GM12872 (cell line): ENCODE data around the gene KMT2B.

Experiments used
- TF ChIP-seq, protein P1 (sequence below): IDR thresholded peaks from 3 replicates; pipeline ENCODE4 v1.5.1; 2011; ENCODE audit warnings: low read depth, mild to moderate bottlenecking, low read length, moderate library complexity; ENCODE audit not compliant: insufficient read depth

The KMT2B gene

GRCh38 chr19:35702223-35703012 lies 15.4 kb upstream of the KMT2B start:
- TF ChIP-seq, protein P1, sequence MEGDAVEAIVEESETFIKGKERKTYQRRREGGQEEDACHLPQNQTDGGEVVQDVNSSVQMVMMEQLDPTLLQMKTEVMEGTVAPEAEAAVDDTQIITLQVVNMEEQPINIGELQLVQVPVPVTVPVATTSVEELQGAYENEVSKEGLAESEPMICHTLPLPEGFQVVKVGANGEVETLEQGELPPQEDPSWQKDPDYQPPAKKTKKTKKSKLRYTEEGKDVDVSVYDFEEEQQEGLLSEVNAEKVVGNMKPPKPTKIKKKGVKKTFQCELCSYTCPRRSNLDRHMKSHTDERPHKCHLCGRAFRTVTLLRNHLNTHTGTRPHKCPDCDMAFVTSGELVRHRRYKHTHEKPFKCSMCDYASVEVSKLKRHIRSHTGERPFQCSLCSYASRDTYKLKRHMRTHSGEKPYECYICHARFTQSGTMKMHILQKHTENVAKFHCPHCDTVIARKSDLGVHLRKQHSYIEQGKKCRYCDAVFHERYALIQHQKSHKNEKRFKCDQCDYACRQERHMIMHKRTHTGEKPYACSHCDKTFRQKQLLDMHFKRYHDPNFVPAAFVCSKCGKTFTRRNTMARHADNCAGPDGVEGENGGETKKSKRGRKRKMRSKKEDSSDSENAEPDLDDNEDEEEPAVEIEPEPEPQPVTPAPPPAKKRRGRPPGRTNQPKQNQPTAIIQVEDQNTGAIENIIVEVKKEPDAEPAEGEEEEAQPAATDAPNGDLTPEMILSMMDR = no peak

GRCh38 chr19:35703343-35703742 lies 14.5 kb upstream of the KMT2B start:
- TF ChIP-seq, protein P1 = no peak

- TF ChIP-seq, protein P1 = no peak
These were observed 13.6 kb upstream of the KMT2B start, which contains the start of gene ZBTB32 for GRCh38 chr19:35704218-35704617. ZBTB32 (plus strand) TSS chr19:35704558; CDS start chr19:35714627, 10,069 bp downstream.

- TF ChIP-seq, protein P1 = no peak
These were observed 9.4 kb upstream of the KMT2B start for GRCh38 chr19:35708391-35708790.

DNA sequence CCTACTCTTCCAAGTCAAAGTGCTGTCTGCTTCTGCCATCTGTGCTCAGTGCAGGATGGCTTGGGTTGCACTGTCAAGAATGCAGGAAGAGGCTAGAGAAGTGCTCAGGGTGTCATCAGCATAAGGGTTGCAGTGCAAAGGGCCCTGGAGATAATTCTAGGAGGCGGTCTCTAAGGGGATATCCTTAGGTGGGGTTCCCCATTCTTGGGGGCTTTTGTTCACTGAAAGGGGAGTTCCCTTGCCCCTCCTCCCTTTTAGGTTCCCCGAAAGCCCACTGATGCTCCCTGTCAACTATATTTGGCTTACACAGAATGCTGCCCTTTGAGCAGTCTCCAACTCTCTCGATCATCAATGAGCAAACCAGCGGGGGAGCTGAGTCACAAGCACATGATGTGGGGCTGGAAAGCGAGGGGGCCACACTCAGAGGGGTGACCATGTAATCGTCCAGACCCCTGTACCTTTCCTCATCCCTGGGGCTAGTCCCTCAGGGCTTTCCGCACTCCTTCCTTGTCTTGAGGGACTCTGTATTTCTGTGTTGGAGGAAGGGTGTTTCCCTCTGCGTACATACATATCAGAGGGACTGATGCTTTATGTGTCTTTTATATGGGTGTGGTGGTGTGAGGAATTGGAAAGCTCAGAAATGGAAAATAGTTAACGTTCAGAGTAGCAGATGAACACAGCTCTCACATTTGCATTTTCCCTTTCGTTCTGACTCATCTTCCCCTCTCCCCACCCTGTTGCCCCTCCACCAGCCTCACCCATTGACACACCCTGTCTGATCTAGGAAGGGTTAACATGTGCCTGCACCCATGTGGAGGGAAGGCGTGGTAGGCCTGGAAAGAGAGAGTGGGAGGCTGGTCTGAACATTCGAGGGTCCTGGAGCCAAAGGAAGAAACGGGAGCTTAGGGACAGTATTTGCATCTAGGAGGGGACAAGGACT lies 6.7 kb upstream of the KMT2B start:
- TF ChIP-seq, protein P1 = no peak

GRCh38 chr19:35712567-35713505 lies 5.0 kb upstream of the KMT2B start:
- TF ChIP-seq, protein P1 = no peak
